GM21447 (cell line): ENCODE data around the gene ZFPM1.

Source experiments
- ATAC-seq: cut with Tn5 transposase; IDR thresholded peaks from one replicate; pipeline ENCODE4 v1.9.1; 2021; ENCODE audit not compliant: unreplicated experiment

The ZFPM1 gene

DNA sequence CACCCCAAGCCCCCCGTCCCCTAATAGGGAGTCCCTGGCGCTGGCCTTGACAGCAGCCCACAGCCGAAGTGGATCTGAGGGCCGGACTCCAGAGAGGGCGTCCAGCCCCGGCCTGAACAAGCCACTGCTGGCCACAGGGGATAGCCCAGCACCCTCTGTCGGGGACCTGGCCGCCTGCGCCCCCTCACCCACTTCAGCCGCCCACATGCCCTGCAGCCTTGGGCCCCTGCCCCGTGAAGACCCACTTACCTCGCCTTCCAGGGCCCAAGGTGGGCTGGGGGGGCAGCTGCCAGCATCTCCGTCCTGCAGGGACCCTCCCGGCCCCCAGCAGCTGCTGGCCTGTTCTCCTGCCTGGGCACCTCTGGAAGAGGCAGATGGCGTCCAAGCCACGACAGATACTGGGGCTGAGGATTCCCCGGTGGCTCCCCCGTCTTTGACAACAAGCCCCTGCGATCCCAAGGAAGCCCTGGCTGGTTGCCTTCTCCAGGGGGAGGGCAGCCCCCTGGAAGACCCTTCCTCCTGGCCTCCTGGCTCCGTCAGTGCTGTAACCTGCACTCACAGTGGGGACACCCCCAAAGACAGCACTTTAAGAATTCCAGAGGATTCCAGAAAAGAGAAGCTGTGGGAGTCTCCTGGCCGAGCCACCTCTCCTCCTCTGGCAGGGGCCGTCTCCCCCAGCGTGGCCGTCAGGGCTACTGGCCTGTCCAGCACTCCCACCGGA lies 19.3 kb upstream of the ZFPM1 start:
- no peak for ATAC-seq

DNA sequence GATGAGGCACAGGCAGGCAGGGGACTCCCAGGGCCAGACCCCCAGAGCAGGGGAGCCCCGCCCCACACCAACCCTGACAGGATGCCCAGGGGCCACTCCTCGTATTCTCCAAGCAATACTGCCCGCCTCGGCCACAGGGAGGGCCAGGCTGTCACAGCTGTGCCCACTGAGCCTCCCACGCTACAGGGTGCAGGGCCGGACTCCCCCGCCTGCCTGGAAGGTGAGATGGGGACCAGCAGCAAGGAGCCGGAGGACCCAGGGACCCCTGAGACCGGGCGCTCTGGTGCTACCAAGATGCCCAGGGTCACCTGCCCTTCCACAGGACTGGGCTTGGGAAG lies 18.8 kb upstream of the ZFPM1 start:
- no peak for ATAC-seq

DNA sequence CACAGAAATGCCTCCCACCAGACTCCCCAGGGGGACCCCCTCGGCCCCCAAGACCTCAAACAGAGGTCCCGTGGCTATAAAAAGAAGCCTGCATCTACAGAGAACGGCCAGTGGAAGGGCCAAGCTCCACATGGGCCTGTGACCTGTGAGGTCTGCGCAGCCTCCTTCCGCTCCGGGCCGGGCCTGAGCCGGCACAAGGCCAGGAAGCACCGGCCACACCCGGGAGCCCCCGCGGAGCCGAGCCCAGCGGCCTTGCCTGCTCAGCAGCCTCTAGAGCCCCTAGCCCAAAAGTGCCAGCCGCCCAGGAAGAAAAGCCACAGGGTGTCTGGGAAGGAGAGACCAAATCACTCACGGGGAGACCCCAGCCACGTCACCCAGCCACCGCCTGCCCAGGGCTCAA lies 18.3 kb upstream of the ZFPM1 start:
- no peak for ATAC-seq

DNA sequence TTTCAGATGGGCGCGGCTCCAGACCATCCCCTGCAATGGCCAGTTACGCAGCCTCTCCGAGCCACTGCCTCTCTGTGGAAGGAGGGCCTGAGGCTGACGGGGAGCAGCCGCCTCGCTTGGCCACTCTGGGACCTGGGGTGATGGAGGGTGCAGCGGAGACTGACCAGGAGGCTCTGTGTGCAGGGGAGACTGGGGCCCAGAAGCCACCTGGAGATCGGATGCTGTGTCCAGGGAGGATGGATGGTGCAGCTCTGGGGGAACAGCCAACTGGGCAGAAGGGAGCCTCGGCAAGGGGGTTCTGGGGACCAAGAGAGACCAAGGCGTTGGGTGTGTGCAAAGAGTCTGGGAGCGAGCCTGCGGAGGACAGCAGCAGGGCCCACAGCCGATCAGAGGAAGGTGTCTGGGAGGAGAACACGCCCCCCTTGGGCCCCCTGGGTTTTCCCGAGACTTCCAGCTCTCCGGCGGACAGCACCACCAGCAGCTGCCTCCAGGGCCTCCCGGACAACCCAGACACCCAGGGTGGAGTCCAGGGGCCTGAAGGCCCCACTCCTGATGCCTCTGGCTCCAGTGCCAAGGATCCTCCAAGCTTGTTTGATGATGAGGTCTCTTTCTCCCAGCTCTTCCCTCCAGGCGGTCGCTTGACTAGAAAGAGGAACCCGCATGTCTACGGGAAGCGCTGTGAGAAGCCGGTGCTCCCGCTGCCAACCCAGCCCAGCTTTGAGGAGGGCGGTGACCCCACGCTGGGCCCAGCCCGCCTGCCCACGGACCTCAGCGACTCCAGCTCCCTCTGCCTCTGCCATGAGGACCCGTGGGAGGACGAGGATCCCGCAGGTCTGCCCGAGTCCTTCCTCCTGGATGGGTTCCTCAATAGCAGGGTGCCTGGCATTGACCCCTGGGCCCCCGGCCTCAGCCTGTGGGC lies 17.4 kb upstream of the ZFPM1 start:
- ATAC-seq = no peak

DNA sequence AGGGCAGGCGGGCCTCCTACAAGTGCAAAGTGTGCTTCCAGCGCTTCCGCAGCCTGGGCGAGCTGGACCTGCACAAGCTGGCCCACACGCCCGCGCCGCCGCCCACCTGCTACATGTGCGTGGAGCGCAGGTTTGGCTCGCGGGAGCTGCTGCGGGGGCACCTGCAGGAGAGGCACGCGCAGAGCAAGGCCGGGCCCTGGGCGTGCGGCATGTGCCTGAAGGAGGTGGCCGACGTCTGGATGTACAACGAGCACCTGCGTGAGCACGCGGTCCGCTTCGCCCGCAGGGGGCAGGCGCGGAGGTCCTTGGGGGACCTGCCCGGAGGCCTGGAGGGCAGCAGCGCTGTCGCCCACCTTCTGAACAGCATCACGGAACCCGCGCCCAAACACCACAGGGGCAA lies 16.3 kb upstream of the ZFPM1 start:
- no peak for ATAC-seq

DNA sequence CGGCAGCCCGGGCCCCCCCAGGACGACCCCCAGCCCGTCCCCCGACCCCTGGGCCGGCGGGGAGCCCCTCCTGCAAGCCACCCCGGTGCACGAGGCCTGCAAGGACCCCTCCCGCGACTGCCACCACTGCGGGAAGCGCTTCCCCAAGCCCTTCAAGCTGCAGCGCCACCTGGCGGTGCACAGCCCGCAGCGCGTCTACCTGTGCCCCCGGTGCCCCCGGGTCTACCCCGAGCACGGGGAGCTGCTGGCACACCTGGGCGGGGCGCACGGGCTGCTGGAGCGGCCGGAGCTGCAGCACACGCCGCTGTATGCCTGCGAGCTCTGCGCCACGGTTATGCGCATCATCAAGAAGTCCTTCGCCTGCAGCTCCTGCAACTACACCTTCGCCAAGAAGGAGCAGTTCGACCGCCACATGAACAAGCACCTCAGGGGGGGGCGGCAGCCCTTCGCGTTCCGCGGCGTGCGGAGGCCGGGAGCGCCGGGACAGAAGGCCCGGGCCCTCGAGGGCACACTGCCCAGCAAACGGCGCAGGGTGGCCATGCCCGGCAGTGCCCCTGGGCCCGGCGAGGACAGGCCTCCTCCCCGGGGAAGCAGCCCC lies 15.6 kb upstream of the ZFPM1 start:
- ATAC-seq = no peak

DNA sequence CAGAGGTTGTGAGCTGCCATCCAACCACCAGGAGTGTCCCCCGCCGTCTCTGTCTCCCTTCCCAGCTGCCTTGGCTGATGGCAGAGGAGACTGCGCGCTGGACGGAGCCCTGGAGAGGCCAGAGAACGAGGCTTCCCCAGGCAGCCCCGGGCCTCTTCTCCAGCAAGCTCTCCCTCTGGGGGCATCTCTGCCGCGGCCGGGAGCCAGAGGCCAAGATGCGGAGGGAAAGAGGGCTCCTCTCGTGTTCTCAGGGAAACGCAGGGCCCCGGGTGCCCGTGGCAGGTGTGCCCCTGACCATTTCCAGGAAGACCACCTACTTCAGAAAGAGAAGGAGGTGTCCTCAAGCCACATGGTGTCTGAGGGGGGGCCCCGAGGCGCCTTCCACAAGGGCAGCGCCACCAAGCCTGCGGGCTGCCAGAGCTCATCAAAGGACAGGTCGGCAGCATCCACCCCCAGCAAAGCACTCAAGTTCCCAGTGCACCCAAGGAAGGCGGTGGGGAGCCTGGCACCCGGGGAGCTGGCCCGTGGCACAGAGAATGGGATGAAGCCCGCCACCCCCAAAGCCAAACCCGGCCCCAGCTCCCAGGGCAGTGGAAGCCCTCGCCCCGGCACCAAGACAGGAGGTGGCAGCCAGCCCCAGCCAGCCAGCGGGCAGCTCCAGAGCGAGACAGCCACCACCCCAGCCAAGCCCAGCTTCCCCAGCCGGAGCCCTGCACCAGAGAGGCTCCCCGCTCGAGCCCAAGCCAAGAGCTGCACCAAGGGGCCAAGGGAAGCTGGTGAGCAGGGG lies 14.8 kb upstream of the ZFPM1 start:
- no peak for ATAC-seq

DNA sequence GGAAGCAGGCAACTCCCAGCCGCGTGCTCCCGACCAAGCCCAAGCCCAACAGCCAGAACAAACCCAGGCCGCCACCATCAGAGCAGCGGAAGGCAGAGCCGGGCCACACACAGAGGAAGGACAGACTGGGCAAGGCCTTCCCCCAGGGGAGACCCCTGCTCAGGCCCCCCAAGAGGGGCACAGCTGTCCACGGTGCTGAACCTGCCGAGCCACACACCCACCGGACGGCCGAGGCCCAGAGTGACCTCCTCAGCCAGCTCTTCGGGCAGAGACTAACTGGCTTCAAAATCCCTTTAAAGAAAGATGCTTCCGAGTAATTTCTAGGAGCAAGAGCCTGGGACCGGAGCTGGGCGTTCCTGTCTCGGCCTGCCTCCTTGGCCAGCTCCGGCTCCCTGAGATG lies 14.1 kb upstream of the ZFPM1 start:
- ATAC-seq = no peak

DNA sequence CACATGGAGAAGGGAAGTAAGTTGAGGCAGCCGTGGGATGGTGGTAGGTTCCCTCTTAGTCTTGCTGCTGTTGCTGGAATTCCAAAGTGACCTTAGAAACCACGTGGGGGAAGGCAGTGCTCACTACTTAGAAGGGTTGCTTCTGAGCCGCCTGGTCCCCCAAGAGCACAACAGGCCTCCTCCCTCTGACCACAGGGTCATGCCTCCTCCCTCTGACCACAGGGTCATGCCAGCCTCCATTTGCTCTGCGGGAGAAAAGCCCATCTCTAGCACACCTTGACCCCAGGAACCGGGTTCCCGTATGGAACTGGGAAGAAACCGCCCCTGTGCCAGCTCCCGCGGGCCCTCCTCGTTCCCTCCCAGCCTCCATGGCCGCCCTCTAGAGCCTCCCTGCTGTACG lies 13.4 kb upstream of the ZFPM1 start:
- no peak for ATAC-seq

DNA sequence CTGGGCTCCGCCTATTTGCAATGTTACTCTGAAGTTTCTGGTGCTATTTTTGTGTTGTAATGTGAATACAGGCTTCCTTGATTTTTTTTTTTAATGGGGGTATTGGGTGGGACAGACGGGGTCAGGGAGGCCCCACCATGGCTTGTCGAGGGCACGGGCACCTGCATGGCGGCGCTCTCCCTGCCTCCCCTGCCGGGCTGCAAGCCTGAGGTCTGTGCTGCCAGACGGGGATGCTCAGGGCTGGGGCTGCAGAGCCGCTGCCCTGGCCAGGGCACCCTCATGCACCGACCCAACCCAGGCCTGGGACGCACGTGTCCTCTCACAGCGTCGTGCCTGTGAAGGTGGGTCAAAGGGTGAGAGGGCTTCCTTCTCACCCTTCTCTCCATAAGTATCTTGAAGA lies 13.0 kb upstream of the ZFPM1 start:
- ATAC-seq = no peak

DNA sequence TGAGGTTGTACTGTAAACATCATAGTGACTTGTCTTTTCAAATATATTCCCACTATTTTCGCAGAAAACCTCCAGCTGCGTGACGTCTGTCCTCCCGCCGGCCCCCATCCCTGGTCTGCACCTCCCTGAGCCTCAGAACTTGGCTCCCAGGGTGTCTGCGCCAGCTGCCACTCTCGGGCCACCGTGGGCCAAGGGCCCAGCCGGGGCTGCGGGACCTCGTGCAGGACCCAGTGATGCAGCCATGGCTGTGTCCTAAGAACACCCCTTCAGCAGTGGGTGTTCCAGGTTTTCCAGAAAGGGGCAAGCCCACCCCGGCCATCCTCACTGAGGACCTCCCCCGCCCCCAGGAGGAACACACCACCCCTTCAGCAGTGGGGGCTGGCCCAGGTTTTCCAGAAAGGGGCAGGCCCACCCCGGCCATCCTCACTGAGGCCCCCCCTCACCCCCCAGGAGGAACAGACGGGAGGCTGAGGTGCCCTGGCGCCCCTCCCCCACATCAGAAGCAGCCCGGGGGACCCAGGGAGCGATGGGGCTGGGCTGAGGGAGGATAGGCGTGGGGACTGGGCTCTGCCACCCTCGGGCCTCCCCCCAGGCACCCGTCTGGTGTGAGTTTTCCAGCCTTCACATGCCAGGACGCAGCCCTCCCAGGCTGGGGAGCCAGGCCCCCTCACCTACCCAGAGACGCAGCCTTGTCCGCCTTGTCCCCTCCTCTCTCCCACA lies 12.2 kb upstream of the ZFPM1 start:
- ATAC-seq = no peak

DNA sequence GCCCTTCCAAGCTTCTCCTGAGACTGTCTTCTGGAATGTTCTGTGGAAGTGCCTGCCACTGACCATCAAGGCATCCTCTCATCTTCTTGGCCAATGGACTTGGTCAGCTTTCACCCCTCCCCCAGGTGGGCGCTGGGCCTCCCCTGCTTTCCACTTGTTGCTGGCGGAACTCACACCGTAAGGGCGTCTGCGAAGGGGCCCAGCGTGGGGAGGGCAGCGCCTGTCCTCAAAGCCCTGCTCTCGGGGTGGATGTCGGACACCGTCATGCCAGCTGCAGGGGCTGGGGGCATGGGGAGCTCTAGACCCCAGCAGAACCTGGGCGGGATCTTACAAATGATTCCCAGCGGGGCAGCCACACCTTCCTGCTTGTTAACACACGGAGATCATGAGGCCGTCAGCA lies 11.6 kb upstream of the ZFPM1 start:
- ATAC-seq = no peak

DNA sequence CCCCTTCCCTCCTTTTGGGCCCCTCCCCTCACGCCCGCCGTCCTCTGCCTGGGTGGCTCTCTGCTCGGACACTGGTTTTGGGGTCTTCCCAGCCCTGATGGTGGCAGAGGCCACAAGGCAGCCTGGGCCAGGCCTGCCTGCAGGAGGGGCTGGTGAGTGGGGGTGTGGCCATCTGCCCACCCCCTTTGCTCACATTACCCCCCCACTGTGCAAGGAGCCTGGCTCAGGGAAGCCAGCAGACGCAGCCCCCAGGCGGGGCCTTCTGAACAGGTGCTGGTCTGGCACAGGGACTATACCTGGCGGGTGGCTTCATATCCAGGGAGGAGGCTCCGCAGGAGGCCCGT lies 10.7 kb upstream of the ZFPM1 start:
- ATAC-seq = no peak

DNA sequence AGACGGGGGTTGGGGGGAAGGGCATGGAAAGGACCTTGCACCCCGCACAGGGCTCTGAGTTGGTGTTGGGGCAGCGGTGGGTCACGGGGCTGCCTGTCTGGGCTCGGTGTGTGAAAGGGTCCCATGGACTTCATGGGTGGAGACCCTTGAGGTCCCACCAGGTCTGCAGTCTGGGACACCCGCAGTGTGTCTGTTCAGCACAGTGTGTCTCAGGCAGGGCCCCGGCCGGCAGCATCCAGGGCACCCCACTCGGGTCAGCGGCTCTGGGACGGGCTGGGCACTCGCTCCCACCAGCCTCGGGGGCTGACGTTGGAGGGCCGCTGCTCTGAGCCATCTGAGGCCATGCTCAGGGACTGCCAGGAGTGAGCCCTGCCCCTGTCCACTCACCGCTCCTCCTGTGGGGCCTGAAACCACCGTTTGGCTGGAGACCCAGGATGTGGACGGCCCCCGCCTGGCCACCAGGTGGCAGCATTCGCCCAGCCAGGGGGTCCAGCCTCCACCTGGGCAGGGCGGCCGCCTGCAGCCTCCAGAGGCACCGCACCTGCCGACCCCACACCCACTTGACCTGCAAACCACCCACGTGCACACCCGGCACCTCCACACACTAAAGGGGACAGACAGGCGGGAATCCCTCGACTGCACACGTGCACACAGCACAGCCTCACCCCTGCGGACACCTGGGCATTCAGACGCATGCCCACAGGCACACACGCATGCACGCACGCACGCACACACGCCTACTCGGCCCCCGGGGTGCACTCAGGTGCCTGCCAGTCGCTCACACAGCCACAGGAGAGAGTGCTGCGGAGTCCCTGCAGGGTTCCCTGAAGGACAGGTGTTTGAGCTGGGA lies 10.1 kb upstream of the ZFPM1 start:
- ATAC-seq = no peak

DNA sequence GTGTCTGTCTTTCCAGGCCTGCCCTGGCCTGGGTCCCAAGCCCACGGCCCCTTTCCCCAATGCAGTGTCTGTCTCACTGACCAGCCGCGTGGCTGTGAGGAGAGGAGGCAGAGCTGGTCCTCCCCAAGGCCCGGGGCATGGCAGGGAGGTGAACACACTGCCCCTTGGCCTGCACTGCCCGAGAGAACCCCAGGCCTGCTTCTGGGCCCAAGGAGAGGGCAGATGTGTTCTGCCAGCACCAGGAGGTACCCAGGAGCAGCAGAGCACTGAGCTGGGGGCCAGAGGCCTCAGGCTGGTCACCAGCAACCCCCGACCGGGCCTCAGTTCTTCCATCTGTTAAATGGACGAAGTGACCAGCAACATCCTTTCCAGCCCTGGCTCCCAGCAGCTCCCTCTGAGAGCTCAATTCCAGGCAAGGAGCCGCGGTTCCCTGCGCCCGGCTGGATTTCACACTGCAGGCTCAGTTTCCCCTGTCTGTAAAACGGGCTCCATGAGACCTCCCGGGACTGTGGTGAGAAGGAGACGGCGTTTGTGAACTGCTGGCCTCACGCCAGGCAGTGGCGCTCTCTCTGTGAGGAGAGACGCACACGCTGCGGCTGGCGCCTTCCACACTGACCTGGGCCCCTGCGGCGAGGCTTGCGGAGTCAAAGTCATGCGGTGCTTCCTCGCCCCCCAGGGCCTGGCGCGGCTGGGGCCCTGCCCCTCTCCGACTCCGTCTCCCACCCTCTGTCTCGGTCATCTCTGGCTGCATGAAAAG lies 8.1 kb upstream of the ZFPM1 start:
- no peak for ATAC-seq

DNA sequence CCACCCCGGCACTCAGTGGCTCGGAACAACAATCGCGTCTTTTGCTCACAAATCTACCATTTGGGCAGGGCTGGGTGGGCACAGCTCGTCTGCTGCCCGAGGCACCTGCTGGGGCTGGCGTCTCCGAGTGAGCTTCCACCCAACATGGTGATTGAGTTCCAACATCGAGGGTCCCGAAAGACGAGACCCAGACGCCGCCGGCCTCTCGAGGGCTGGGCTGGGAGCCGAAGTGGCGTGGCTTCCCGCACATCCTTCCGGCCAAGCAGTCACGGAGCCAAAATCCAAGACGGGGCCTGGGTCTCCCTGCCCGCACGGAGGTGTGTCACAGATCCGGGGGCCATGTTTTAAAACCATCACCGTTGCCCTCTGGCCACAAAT lies 7.5 kb upstream of the ZFPM1 start:
- ATAC-seq = no peak

DNA sequence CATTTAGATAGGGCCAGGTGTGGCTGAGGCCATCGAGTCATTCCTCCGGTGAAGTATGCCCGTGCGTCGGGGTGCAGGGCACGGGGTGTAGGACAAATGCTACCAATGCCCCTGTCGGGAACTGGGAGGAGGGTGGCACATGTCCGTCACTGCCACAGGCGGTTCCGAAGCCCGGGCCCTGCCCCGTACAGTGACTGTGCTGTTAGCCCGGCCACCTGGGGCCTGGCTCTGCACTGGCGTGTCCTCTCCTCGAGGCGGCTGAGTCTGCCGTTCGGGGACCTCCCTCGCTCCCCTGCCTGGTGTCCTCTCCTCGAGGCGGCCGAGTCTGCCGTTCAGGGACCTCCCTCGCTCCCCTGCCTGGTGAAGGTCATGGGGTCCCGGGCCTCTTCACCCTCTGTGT lies 7.0 kb upstream of the ZFPM1 start:
- ATAC-seq = no peak

DNA sequence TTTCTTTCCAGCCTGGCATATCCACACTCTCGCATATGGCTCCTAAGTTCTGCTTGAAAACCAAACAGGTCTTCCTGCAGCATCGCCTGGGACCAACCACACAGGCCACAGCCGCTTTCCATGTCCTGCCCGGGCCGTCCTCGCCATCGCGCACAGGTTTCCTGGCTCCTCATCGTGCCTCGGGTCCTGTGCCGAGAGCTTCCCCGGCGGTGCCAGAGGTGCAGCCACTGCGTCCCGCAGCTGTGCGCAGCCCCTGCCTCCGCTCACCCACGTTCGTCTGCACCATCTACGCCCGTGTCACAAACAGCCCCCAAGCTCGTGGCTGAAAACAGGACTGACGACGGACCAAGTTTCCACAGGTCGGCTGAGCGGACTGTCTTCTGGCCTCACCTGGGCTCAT lies 6.3 kb upstream of the ZFPM1 start:
- ATAC-seq = no peak

DNA sequence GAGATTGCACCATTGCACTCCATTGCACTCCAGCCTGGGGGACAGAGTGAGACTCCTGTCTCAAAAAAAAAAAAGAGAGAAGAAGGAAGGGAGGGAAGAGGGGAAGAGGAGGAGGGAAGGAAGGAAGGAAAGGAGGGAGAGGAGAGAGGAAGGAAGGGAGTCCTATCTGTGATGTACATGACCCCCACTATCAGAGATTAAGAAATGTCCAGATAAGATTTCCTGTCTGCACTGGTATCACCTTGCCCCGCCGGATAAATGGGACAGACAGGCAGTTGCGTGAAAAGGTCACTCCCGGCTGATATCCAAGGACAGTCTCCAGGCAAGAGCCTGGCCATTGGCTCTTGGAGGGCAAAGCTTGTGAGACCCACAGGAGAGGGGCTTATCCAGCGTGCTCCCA lies 5.2 kb upstream of the ZFPM1 start:
- no peak for ATAC-seq
